Motor neuron (in vitro differentiated cells): ENCODE data around the gene SYT1. TPM values are rescaled to one million over a fixed set of nuclear protein-coding genes. Genes with fewer than 3 reads are reported as not detected.
"Not testable (repeated sequence)": the region's sequence is repeated elsewhere in the genome, so short reads cannot be mapped to it uniquely, and the experiment has no call there.

Experiments
- ATAC-seq, 8 experiments: fragments of 200-7000 bp; cut with Tn5 transposase; replicated peaks in 6 of 8; 2 replicates each; pipeline ENCODE4 v1.8.0; 2021; ENCODE audit warnings: mild to moderate bottlenecking in 8 of 8, moderate library complexity in 8 of 8
- H3K27ac ChIP-seq, 2 donors: fragments of 250-450 bp; sonication (Bioruptor Pico); 2 replicates each; pipeline ENCODE4 v1.9.0; 2021; ENCODE audit warnings: antibody characterized with exemption in 2 of 2, mild to moderate bottlenecking in 2 of 2, moderate library complexity in 1 of 2
- H3K4me1 ChIP-seq, 2 donors: fragments of 250-450 bp; sonication (Bioruptor Pico); replicated peaks in 1 of 2; 2 replicates each; pipeline ENCODE4 v1.6.1; 2021; ENCODE audit warnings: antibody characterized with exemption in 2 of 2, mild to moderate bottlenecking in 2 of 2, moderate library complexity in 1 of 2
- H3K4me3 ChIP-seq, 5 donors: fragments of 250-450 bp; sonication (Bioruptor Pico); 2 replicates each; pipeline ENCODE4 v1.9.0; 2021; ENCODE audit warnings: antibody characterized with exemption in 5 of 5, mild to moderate bottlenecking in 5 of 5, moderate library complexity in 4 of 5
- WGBS, 10 experiments: fragments of 450-650 bp; shearing (Covaris generic); methylation state at CpG; one replicate each; pipeline ENCODE4 v1.0.0; 2022; 5-methylcytosine and 5-hydroxymethylcytosine counted together
- in situ Hi-C, 9 experiments: fragments of 400-800 bp; cut with MboI; loops; one replicate each; pipeline ENCODE4 v1.15.0; 2021; ENCODE audit warnings: low sequenced_read_pairs in 9 of 9, low pct_unique_long_range_greater_than_20kb in 2 of 9; ENCODE audit not compliant: unreplicated experiment in 9 of 9
- total RNA-seq, 8 experiments: library from RNA; unstranded; fragments of 300-600 nt; gene quantifications; 2 replicates each; pipeline versions ENCODE4 v1.2.3 to v1.2.4, GENCODE V29; 2022

SYT1 gene
- total RNA-seq, 8 experiments from 2014 or later: 0.18 to 86.3 (median 71.7) TPM; not detected in 1

DNA sequence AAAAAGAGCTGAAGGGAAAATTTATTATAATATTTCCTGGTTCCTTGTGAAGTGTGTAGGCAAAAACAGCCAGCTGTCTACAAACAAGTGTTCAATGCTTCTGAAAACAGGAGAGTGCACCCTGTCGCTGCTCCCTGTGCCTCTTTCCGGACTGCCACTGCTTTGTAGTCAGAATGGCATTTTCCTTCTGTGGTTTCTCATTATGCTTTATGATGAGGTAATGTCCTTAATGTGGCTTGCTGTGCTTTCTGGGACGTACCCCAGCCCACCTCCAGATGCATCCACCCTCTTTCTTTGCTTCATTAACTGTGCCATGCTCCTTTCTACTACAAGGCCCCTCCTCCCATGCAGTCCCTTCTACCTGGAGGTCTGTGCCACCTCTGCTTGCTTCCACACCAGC is 148.1 kb downstream of the SYT1 start:
- WGBS, 10 experiments: 10 to 100% (median 50%) methylated on average over 1 to 3 of the region's 3 CpGs; no CpG with 5 or more reads in 3 of the 10 experiments

DNA sequence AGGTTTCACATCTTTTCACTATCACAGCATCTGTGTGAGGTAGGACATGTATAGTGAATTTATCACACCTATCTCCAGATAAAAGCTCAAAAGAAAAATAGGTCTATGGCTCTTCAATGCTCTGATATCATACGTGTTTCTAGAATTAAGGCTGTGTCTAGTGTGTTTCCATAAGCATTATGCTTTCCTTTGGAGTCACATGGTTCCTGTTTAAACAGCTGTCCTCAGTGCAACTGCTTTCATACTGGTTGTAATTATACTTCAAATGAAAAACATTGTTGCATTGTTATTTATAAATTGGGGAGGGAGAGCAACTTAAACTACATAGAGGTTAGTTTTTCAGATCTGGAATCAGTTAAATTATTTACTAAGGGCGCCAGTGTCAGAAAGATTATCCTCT is 151.6 kb downstream of the SYT1 start:
- ATAC-seq: peak in 1 of 8 experiments; percentile 66
- WGBS, 10 experiments: 9 to 100% (median 85%) methylated on average over 1 to 2 of the region's 2 CpGs; no CpG with 5 or more reads in 3 of the 10 experiments
- Histone ChIP-seq H3K4me1 (no peaks in the 10 kb centered on the region), H3K4me3 (no peak overlapping the region), H3K27ac (no peak overlapping the region)
- in situ Hi-C loops: no loop called here

More for the DNA sequence above, 148.1 kb downstream of the SYT1 start:
- Histone ChIP-seq H3K4me1 (no peaks in the 10 kb centered on the region), H3K27ac (no peak overlapping the region), H3K4me3 (no peak overlapping the region)
- ATAC-seq: no peak
- in situ Hi-C loops: no loop called here

DNA sequence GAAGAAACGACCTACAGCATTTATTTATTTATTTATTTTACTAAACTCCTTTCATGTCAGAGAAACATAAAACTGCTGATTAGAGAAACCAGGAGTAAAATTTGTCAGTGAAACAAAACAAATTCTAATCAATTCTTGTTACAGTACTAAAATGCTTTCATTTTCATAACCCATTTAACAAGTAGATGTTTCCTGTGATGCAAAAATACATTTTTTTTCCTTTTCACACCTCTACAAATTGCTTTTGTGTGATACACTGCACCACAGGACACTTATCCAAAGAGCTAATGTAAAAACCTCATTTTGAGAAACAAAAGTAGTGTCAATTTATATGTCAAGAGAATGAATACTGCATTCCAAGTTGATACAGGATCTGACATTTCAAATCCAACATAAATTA is 155.1 kb downstream of the SYT1 start:
- no peak overlapping the region for H3K27ac ChIP-seq
- no peak overlapping the region for H3K4me3 ChIP-seq
- in situ Hi-C loops: no loop called here
- WGBS, 10 experiments: 0 to 83% (median 74%) methylated on average over 1 of the region's 1 CpG; no CpG with 5 or more reads in 2 of the 10 experiments
- H3K4me1 ChIP-seq: no peaks in the 10 kb centered on the region
- no peak for ATAC-seq

DNA sequence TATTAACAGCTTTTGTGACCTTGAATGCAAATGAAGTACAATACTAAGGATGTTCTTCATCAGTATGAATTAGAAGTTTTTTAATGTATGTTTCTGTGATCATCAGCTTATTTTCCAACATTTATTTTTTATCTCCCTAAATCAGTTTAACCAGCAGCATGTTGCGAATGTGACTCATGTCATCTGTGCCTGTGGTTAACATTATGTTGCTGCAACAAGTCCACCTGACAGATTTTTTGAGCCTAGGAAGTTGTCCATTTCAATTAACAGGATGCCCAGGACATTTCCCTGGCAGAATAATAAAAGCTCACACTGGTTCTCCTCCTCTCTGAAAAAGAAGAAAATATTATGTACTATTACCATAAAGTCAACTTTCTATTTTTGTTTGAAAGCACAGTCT is 155.5 kb downstream of the SYT1 start:
- H3K4me1 ChIP-seq: no peaks in the 10 kb centered on the region
- no peak overlapping the region for H3K4me3 ChIP-seq
- in situ Hi-C loops: no loop called here
- ATAC-seq: no peak
- 38 to 100% (median 88%) methylated on average over 1 of the region's 1 CpG; no CpG with 5 or more reads in 1 of the 10 experiments for WGBS, 10 experiments
- H3K27ac ChIP-seq: no peak overlapping the region

DNA sequence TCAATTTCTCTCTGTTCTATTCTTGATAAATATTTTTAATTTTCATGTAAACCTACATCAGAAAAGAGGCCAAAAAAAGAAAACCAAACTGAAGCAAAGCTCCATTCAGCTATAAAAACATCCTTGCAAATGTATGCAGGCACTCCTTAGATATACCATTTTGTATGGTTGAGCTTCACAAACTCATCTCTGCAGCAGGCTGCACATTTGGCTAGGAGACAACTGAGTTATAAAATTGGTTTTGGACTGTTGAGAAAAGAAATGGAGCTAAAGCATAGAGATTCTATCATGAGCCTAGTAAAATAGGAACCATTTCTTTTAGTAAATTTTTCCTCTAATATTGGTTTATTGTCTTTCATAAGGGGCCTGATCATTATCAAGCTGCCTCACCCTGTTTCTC is 156.4 kb downstream of the SYT1 start:
- in situ Hi-C loops: no loop called here
- Histone ChIP-seq H3K4me1 (no peaks in the 10 kb centered on the region), H3K4me3 (no peak overlapping the region), H3K27ac (no peak overlapping the region)
- no peak for ATAC-seq

DNA sequence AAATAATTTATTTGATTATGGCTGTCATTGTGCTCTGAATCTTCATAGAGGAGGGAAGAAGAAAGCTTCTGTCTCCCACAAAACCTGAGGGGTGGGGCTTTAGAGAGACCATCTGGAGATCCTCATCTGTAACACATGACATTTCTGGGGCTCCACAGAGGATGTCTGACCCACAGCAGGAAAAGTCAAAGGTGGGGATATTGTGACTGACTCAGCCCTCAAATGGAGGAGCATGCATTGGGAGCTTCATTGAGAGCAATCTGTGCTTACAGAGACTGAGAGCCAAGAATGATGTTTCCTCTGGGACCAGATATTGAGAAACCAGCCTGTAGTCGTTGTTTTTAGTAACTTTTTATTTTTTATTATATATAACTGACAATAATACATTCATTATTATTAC is 158.7 kb downstream of the SYT1 start:
- Histone ChIP-seq H3K27ac (no peak overlapping the region), H3K4me1 (no peaks in the 10 kb centered on the region), H3K4me3 (no peak overlapping the region)
- no peak for ATAC-seq
- in situ Hi-C loops: no loop called here
- 0 to 90% (median 43%) methylated on average over 1 of the region's 1 CpG; no CpG with 5 or more reads in 1 of the 10 experiments for WGBS, 10 experiments

DNA sequence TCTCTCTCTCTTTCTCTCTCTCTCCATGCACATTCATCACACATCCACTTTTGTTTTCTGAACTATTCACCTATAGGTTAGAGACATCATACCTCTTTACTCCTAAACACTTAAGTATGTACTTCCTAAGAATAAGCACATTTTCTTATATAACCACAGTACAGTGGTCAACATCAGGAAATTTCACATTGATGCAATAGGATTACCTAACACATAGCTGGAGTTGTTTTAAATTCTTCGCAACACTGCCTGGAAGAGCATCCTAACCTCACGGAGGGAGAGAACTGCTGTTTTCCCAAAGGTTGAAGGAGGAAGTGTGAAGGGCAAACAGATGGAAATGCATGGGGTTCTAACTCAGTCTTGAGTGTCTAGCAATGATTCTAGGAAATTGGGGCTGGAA is 159.2 kb downstream of the SYT1 start:
- H3K27ac ChIP-seq: no peak overlapping the region
- WGBS, 10 experiments: 0 to 100% (median 65%) methylated on average over 1 to 2 of the region's 2 CpGs; no CpG with 5 or more reads in 4 of the 10 experiments
- H3K4me1 ChIP-seq: no peaks in the 10 kb centered on the region
- in situ Hi-C loops: no loop called here
- no peak for ATAC-seq
- no peak overlapping the region for H3K4me3 ChIP-seq

DNA sequence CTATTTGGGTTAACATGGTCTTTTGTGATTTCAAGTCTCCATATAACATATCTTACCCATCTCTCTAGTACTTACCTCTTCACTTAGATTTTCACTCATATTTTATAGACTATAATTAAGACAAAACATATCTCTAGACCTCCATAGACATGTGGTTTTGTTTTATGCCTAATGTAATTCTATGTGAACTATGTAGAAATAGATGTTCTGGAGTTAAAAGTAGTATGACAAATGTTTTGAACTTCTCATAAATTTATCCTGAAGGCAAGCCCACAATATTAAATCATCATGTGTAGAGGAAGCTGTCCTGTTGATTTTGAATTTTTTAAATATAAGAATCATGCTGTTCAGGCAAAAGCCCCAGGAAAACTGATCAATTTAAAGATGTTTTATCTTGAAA is 169.2 kb downstream of the SYT1 start:
- H3K4me1 ChIP-seq: no peaks in the 10 kb centered on the region
- H3K27ac ChIP-seq: no peak overlapping the region
- H3K4me3 ChIP-seq: no peak overlapping the region
- no peak for ATAC-seq
- in situ Hi-C loops: no loop called here

DNA sequence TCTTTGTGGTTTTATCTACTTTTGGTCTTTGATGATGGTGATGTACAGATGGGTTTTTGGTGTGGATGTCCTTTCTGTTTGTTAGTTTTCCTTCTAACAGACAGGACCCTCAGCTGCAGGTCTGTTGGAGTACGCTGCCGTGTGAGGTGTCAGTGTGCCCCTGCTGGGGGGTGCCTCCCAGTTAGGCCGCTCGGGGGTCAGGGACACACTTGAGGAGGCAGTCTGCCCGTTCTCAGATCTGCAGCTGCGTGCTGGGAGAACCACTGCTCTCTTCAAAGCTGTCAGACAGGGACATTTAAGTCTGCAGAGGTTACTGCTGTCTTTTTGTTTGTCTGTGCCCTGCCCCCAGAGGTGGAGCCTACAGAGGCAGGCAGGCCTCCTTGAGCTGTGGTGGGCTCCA is 180.2 kb downstream of the SYT1 start:
- in situ Hi-C loops, ATAC-seq, H3K4me1 ChIP-seq: not testable (repeated sequence)
- peak overlapping the region; percentile 31 to 50 (median 39) for H3K4me3 ChIP-seq
- WGBS, 10 experiments: no CpG with 5 or more reads among the region's 6 CpGs
- H3K27ac ChIP-seq: peak overlapping the region; percentile 76 to 90

DNA sequence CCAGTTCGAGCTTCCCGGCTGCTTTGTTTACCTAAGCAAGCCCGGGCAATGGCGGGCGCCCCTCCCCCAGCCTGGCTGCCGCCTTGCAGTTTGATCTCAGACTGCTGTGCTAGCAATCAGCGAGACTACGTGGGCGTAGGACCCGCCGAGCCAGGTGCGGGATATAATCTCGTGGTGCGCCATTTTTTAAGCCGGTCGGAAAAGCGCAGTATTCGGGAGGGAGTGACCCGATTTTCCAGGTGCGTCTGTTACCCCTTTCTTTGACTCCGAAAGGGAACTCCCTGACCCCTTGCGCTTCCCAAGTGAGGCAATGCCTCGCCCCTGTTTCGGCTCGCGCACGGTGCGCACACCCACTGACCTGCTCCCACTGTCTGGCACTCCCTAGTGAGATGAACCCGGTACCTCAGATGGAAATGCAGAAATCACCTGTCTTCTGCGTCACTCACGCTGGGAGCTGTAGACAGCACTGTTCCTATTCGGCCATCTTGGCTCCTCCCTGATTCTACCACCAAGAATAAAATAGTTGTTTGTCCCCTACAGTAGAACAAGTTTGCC is 180.7 kb downstream of the SYT1 start:
- Histone ChIP-seq H3K27ac (peak overlapping the region; percentile 76 to 90), H3K4me3 (peak overlapping the region; percentile 31 to 50 (median 39))
- in situ Hi-C loops, H3K4me1 ChIP-seq: not testable (repeated sequence)
- WGBS, 10 experiments: 0 to 91% (median 60%) methylated on average over 1 to 6 of the region's 32 CpGs; no CpG with 5 or more reads in 5 of the 10 experiments
- peak in 5 of 8 experiments; percentile 34 to 88 (median 82) for ATAC-seq

DNA sequence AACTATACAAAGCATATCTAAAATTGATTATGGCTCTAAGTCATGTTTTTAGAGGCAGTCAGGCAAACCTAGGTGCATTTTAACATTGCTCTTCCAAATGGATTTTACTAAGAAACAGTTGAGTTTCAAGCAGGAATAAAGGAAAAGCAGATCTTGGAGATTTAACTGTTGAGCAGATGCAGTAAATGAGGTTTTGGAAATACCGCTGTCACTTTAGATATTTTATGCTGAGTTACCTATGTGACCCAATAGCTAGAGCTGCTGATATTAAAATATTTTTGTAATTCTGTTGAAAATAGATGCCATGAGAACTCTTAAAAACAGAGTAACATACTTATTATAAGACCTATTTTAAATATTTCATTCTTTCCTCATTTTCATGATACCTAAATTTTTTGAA is 181.4 kb downstream of the SYT1 start:
- 33 to 100% (median 94%) methylated on average over 1 of the region's 1 CpG; no CpG with 5 or more reads in 2 of the 10 experiments for WGBS, 10 experiments
- Histone ChIP-seq H3K4me3 (peak overlapping the region; percentile 31 to 50 (median 39)), H3K27ac (peak overlapping the region in 1 of 2 donors; percentile 90), H3K4me1 (no peaks in the 10 kb centered on the region)
- in situ Hi-C loops: no loop called here
- no peak for ATAC-seq

DNA sequence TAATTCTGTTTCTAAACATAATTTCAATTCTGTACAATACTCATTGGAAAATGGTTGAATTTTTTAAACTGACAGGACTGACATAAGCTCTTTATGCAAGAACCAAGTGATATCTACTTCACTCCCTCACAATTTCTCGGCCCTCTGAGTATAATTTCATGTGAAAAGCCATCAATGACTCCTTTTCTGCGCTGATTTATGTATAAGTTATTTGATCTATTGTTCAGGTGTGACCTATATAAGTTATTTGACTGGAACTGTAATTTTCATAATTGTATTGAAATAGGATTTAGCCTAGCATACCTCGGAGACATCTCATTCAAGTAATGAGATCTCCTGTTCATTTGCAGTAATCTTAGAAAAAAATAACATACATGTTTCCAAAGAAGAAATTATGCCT is 184.4 kb downstream of the SYT1 start:
- Histone ChIP-seq H3K4me1 (no peaks in the 10 kb centered on the region), H3K4me3 (no peak overlapping the region), H3K27ac (no peak overlapping the region)
- 29 to 100% (median 86%) methylated on average over 1 to 3 of the region's 3 CpGs; no CpG with 5 or more reads in 1 of the 10 experiments for WGBS, 10 experiments
- in situ Hi-C loops: no loop called here
- no peak for ATAC-seq

DNA sequence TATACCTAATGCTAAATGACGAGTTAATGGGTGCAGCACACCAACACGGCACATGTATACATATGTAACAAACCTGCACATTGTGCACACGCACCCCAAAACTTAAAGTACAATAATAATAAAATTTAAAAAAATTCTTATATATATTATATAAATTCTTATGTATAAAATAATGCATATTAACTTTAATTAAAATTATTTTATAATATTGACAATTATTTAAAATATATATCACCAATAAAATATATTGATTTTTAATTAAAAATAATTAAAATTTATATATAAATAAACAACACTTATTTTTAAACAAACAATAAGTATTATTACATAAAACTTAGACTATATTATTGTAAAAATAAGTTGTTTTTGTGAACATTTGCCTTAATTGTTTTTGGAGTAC is 188.8 kb downstream of the SYT1 start:
- H3K27ac ChIP-seq: no peak overlapping the region
- ATAC-seq: no peak
- no peak overlapping the region for H3K4me3 ChIP-seq
- in situ Hi-C loops: no loop called here
- 35 to 100% (median 100%) methylated on average over 1 to 2 of the region's 3 CpGs; no CpG with 5 or more reads in 2 of the 10 experiments for WGBS, 10 experiments
- H3K4me1 ChIP-seq: no peaks in the 10 kb centered on the region

DNA sequence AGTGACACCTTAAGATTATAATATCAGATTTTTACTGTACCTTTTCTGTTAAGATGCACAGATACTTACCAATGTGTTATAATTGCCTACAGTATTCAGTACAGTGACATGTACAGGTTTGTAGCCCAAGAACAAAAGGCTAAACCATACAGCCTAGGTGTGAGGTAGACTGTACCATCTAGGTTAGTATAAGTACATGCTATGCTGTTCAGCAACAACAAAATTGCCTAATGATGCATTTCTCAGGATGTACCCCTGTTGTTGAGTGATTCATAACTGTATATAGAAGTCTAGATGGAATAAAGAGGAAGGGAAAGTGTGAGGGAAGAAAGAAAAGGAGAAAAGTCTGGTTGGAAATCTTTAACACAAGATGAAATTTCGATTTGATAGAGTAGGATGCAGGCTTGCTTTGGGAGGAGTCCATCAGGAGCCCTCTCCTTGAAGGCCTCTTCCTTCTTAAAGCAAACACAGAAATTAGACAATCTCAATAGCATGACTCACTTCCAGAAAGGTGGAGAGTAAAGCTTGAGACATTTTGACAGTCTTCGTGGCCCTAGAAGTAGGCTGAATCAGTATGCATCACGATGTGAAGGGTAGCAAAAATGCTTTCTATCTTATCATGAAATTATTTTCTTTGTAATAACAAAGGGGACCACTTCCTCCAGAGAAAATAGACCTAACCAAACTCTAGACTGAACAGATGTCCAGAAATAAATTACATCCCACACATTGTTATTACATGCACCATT is 191.5 kb downstream of the SYT1 start:
- ATAC-seq: no peak
- Histone ChIP-seq H3K4me1 (no peaks in the 10 kb centered on the region), H3K27ac (no peak overlapping the region), H3K4me3 (no peak overlapping the region)
- WGBS, 10 experiments: 0 to 100% (median 55%) methylated on average over 1 to 3 of the region's 3 CpGs
- in situ Hi-C loops: no loop called here
